Suprapubic skin (tissue), 4 donors: ENCODE data around the gene C12orf56.

Experiments used
- CTCF ChIP-seq, 2 donors: fragments of 200-600 bp in 1 of 2; fragments of 450-650 bp in 1 of 2; sonication (generic) in 1 of 2; IDR thresholded peaks; one replicate each; pipeline ENCODE4 v1.5.1; 2016 to 2019; ENCODE audit warnings: antibody characterized with exemption in 2 of 2, mild to moderate bottlenecking in 1 of 2, moderate library complexity in 1 of 2
- EP300 ChIP-seq: sonication (generic); formaldehyde crosslinking; IDR thresholded peaks from one replicate; pipeline ENCODE4 v1.6.1; 2017; ENCODE audit warnings: antibody characterized with exemption
- POLR2A ChIP-seq, 2 donors: fragments of 450-650 bp; IDR thresholded peaks; one replicate each; pipeline ENCODE4 v1.6.1; 2017; ENCODE audit warnings: antibody characterized with exemption in 2 of 2, mild to moderate bottlenecking in 2 of 2, moderate library complexity in 2 of 2
- POLR2AphosphoS5 ChIP-seq, 3 donors: sonication (generic); formaldehyde crosslinking; IDR thresholded peaks; one replicate each; pipeline ENCODE4 v1.6.1; 2017; ENCODE audit warnings: antibody characterized with exemption in 3 of 3

- TF ChIP-seq POLR2AphosphoS5 (IDR thresholded peaks at IDR 0.05) (no peak), CTCF (IDR thresholded peaks at IDR 0.05) (no peak), EP300 (no peak), POLR2A (IDR thresholded peaks at IDR 0.05) (no peak)
Measured at GRCh38 chr12:64320611-64321010, 69.9 kb downstream of the C12orf56 start.
